ENCODE measurements around the gene AKAIN1.

GRCh38 chr18:5178519-5178918, 18.5 kb downstream of the AKAIN1 start:
- TF ChIP-seq CTCF (IDR thresholded peaks at IDR 0.05; ENCODE audit: low read depth, low read length) (no peak), EZH2phosphoT487 (IDR thresholded peaks at IDR 0.05; ENCODE audit: low read depth) (no peak)

All from OCI-LY3 (cell line).